Glutamatergic neuron (in vitro differentiated cells): ENCODE results near the gene MRPS2. TPM values are rescaled to one million over a fixed set of nuclear protein-coding genes. Genes with fewer than 3 reads are reported as not detected.
"Not testable (repeated sequence)": the region's sequence is repeated elsewhere in the genome, so short reads cannot be mapped to it uniquely, and the experiment has no call there.

ENCODE experiments used
- DNase-seq: peaks from one replicate; pipeline ENCODE4 v3.0.0; 2022
- H3K27ac Mint-ChIP-seq: one replicate; pipeline ENCODE4 v1.8.0; 2020; ENCODE audit warnings: mild to moderate bottlenecking, mixed read lengths, inconsistent platforms; ENCODE audit not compliant: unreplicated experiment
- H3K27me3 Mint-ChIP-seq: one replicate; pipeline ENCODE4 v1.8.0; 2020; ENCODE audit warnings: mild to moderate bottlenecking, moderate library complexity, mixed read lengths, inconsistent platforms; ENCODE audit not compliant: unreplicated experiment
- H3K36me3 Mint-ChIP-seq: one replicate; pipeline ENCODE4 v1.8.0; 2020; ENCODE audit warnings: mild to moderate bottlenecking, mixed read lengths, inconsistent platforms; ENCODE audit not compliant: unreplicated experiment
- H3K4me1 Mint-ChIP-seq: one replicate; pipeline ENCODE4 v1.8.0; 2020; ENCODE audit warnings: mild to moderate bottlenecking, low read depth, mixed read lengths, inconsistent platforms; ENCODE audit not compliant: unreplicated experiment
- H3K4me3 Mint-ChIP-seq: one replicate; pipeline ENCODE4 v1.8.0; 2020; ENCODE audit warnings: mild to moderate bottlenecking, mixed read lengths, inconsistent platforms; ENCODE audit not compliant: unreplicated experiment
- H3K9me3 Mint-ChIP-seq: one replicate; pipeline ENCODE4 v1.8.0; 2020; ENCODE audit warnings: mild to moderate bottlenecking, moderate library complexity, mixed read lengths, inconsistent platforms; ENCODE audit not compliant: unreplicated experiment
- CTCF ChIP-seq: fragments of 200-600 bp; sonication (generic); IDR thresholded peaks from one replicate; pipeline ENCODE4 v1.5.0; 2021; ENCODE audit not compliant: partially characterized antibody, unreplicated experiment
- total RNA-seq: library from RNA; stranded (reverse); fragmentation: NEBNext Ultra II Directional; extraction: Animal tissue kit (Norgen Biotek cat#: 25700); gene quantifications from one replicate; pipeline ENCODE4 v1.2.1, GENCODE V29; 2021; ENCODE audit not compliant: unreplicated experiment

MRPS2 gene
- total RNA-seq, 1 donor from 2014 or later = 30.7 TPM

- DNase-seq = no peak
- Mint-ChIP-seq H3K27ac (no peak overlapping the region), H3K9me3 (no peaks in the 10 kb centered on the region), H3K4me3 (no peak overlapping the region), H3K4me1 (peaks cover 11% of the 10 kb centered on the region), H3K36me3 (no peaks in the 10 kb centered on the region), H3K27me3 (peaks cover 4% of the 10 kb centered on the region)
- TF ChIP-seq CTCF = no peak
Observed at GRCh38 chr9:135536216-135536615, 35.7 kb downstream of the MRPS2 start.

GRCh38 chr9:135543262-135543894, 42.9 kb downstream of the MRPS2 start:
- H3K9me3 Mint-ChIP-seq, H3K36me3 Mint-ChIP-seq, H3K27ac Mint-ChIP-seq, H3K4me1 Mint-ChIP-seq, H3K27me3 Mint-ChIP-seq, H3K4me3 Mint-ChIP-seq, DNase-seq: not testable (repeated sequence)

- Mint-ChIP-seq H3K36me3 (peaks cover 5% of the 10 kb centered on the region), H3K4me1 (no peaks in the 10 kb centered on the region), H3K4me3 (no peak overlapping the region), H3K27ac (no peak overlapping the region), H3K9me3 (peaks cover 6% of the 10 kb centered on the region), H3K27me3 (peaks cover 2% of the 10 kb centered on the region)
- TF ChIP-seq CTCF = no peak
- no peak for DNase-seq
Observed at GRCh38 chr9:135544981-135545635, 44.6 kb downstream of the MRPS2 start.

- H3K36me3 Mint-ChIP-seq, H3K4me1 Mint-ChIP-seq, H3K4me3 Mint-ChIP-seq, H3K9me3 Mint-ChIP-seq, H3K27me3 Mint-ChIP-seq, H3K27ac Mint-ChIP-seq, DNase-seq: not testable (repeated sequence)
Observed at GRCh38 chr9:135545646-135546176, 45.2 kb downstream of the MRPS2 start, which contains the start of gene OBP2A. TSS of gene OBP2A (plus strand) at chr9:135546126. CDS start at chr9:135546181, 55 bp downstream.

GRCh38 chr9:135546792-135547617, 46.5 kb downstream of the MRPS2 start:
- not testable (repeated sequence) for H3K4me3 Mint-ChIP-seq, H3K27me3 Mint-ChIP-seq, H3K36me3 Mint-ChIP-seq, DNase-seq, H3K27ac Mint-ChIP-seq, H3K4me1 Mint-ChIP-seq, H3K9me3 Mint-ChIP-seq
